K562 (cell line): Measurements from ENCODE around the gene OSGEPL1. TPM values are rescaled to one million over a fixed set of nuclear protein-coding genes. Genes with fewer than 3 reads are reported as not detected.

ENCODE experiments used
- ATAC-seq: fragments of 200-7000 bp; cut with Tn5 transposase; 3 replicates; pipeline ENCODE4 v1.9.1; 2020; ENCODE audit warnings: moderate library complexity
- BruUV-seq: library from RNA; stranded (reverse); fragments of 400-500 nt; replicated peaks from 2 replicates; lab custom pipeline; 2021; lab: Mats Ljungman, UMichigan
- CTCF ChIA-PET: fragments of 300-600 bp; formaldehyde crosslinking; extraction: SDS; loops from one replicate; lab custom pipeline; 2021; ENCODE audit warnings: low intra/inter-chr PET ratio; lab: Yijun Ruan, JAX
- POLR2A ChIA-PET: fragments of 300-600, 350-650 bp; sonication (Branson Sonifier 250); formaldehyde crosslinking; extraction: SDS; loops from one replicate; lab custom pipeline; 2021; ENCODE audit warnings: antibody characterized with exemption, inconsistent platforms; lab: Yijun Ruan, JAX
- DNase-seq, 4 experiments: peaks; one replicate each; pipeline versions ENCODE4 v3.0.0 to v3.0.0-alpha.2; 2011 to 2018; ENCODE audit warnings: low spot score in 3 of 4, mixed read lengths in 3 of 4; ENCODE audit errors: extremely low read depth in 1 of 4
- FAIRE-seq: peaks from 2 replicates; lab custom pipeline; 2011; peaks lifted over from hg19 to GRCh38; lab: Jason Lieb, UNC
- H2AFZ ChIP-seq: 2 replicates; pipeline ENCODE4 v1.6.0; 2011; ENCODE audit warnings: low read depth, low read length, control low read depth, inconsistent platforms
- H3K27ac ChIP-seq: fragments of 200-600 bp; 3 replicates; pipeline ENCODE4 v1.8.0; 2011; ENCODE audit warnings: low read depth, mild to moderate bottlenecking, control low read depth, inconsistent platforms, low read length, moderate library complexity, mixed read lengths; ENCODE audit errors: extremely low read depth
- H3K27me3 ChIP-seq, 2 experiments: fragments of 300-600 bp in 1 of 2; 2 replicates in 1 of 2; 3 replicates in 1 of 2; pipeline versions ENCODE4 v1.6.0 to v1.8.0; 2011; ENCODE audit warnings: inconsistent platforms in 2 of 2, low read length in 2 of 2, mild to moderate bottlenecking in 1 of 2, mixed read lengths in 1 of 2, moderate library complexity in 1 of 2; ENCODE audit not compliant: control insufficient read depth in 2 of 2, insufficient read depth in 2 of 2
- H3K36me3 ChIP-seq: fragments of 300-600 bp; 3 replicates; pipeline ENCODE4 v1.8.0; 2011; ENCODE audit warnings: mild to moderate bottlenecking, low read length, inconsistent platforms; ENCODE audit not compliant: control insufficient read depth, insufficient read depth
- H3K4me1 ChIP-seq, 2 experiments: fragments of 200-600 bp in 1 of 2; replicated peaks in 1 of 2; 2 replicates in 1 of 2; 3 replicates in 1 of 2; pipeline versions ENCODE4 v1.5.1 to v1.8.0; 2011; ENCODE audit warnings: inconsistent platforms in 2 of 2, low read length in 2 of 2, mild to moderate bottlenecking in 1 of 2, mixed read lengths in 1 of 2, moderate library complexity in 1 of 2; ENCODE audit not compliant: control insufficient read depth in 2 of 2, insufficient read depth in 2 of 2
- H3K4me2 ChIP-seq: 2 replicates; pipeline ENCODE4 v1.6.1; 2011; ENCODE audit warnings: low read length, control low read depth, inconsistent platforms, mixed read lengths; ENCODE audit not compliant: insufficient read depth
- H3K4me3 ChIP-seq: fragments of 200-600 bp; sonication (generic), shearing (Covaris generic); 2 replicates; pipeline ENCODE4 v1.5.1; 2016; ENCODE audit warnings: control low read depth, inconsistent platforms
- H3K79me2 ChIP-seq: fragments of 200-600 bp; 3 replicates; pipeline ENCODE4 v1.8.0; 2011; ENCODE audit warnings: low read length, inconsistent platforms; ENCODE audit not compliant: control insufficient read depth, insufficient read depth
- H3K9ac ChIP-seq, 2 experiments: 2 replicates each; pipeline versions ENCODE4 v1.6.0 to v1.6.1; 2011; ENCODE audit warnings: low read depth in 2 of 2, low read length in 2 of 2, control low read depth in 1 of 2, inconsistent platforms in 1 of 2, mild to moderate bottlenecking in 1 of 2, mixed read lengths in 1 of 2; ENCODE audit not compliant: insufficient read depth in 1 of 2
- H3K9me1 ChIP-seq: one replicate; pipeline ENCODE4 v1.6.0; 2011; ENCODE audit warnings: inconsistent platforms, mild to moderate bottlenecking, low read length, moderate library complexity; ENCODE audit not compliant: control insufficient read depth, insufficient read depth
- H3K9me3 ChIP-seq: replicated peaks from 2 replicates; pipeline ENCODE4 v1.5.1; 2011; ENCODE audit warnings: low read depth, low read length, inconsistent platforms; ENCODE audit not compliant: control insufficient read depth, insufficient read depth
- H4K20me1 ChIP-seq: replicated peaks from 2 replicates; pipeline ENCODE4 v1.6.1; 2011; ENCODE audit warnings: low read length, inconsistent platforms, mixed read lengths; ENCODE audit not compliant: control insufficient read depth, insufficient read depth
- ELK3 ChIP-seq: fragments of 450-650 bp; formaldehyde crosslinking; IDR thresholded peaks from 2 replicates; pipeline ENCODE4 v1.4.0; 2020; ENCODE audit warnings: mild to moderate bottlenecking
- FOXA3 ChIP-seq, 2 experiments: fragments of 450-650 bp in 1 of 2; sonication (generic) in 1 of 2; formaldehyde crosslinking; IDR thresholded peaks in 1 of 2; conservative IDR thresholded peaks in 1 of 2; 2 replicates each; pipeline versions ENCODE4 v1.4.0 to v1.8.0; 2020 to 2022; ENCODE audit warnings: mild to moderate bottlenecking in 2 of 2, missing genetic modification reagents in 1 of 2
- MYNN ChIP-seq, 2 experiments: sonication (generic); formaldehyde crosslinking in 1 of 2; IDR thresholded peaks; 2 replicates each; pipeline versions ENCODE4 v1.5.0 to v1.6.1; 2016 to 2020; ENCODE audit warnings: antibody characterized with exemption in 1 of 2, missing genetic modification reagents in 1 of 2
- NR2C2 ChIP-seq, 2 experiments: fragments of 200-800 bp in 1 of 2; sonication (Bioruptor generic) in 1 of 2; sonication (generic) in 1 of 2; formaldehyde crosslinking in 1 of 2; IDR thresholded peaks; 2 replicates each; pipeline versions ENCODE4 v1.6.1 to v1.8.0; 2016 to 2022; ENCODE audit warnings: mild to moderate bottlenecking in 1 of 2, missing compliant biosample characterization in 1 of 2, missing genetic modification characterization in 1 of 2, missing genetic modification reagents in 1 of 2
- PML ChIP-seq: IDR thresholded peaks from 2 replicates; pipeline ENCODE4 v1.6.1; 2012; ENCODE audit warnings: low read length, inconsistent platforms
- THAP12 ChIP-seq: fragments of 250-450 bp; sonication (Bioruptor Pico); IDR thresholded peaks from 2 replicates; pipeline ENCODE4 v1.9.0; 2021; ENCODE audit warnings: mild to moderate bottlenecking, inconsistent platforms
- U2AF2 ChIP-seq: fragments of 200-400 bp; formaldehyde crosslinking; optimal IDR thresholded peaks from 2 replicates; pipeline ENCODE3; 2017; ENCODE audit warnings: low read depth, mild to moderate bottlenecking, low read length
- ZBTB1 ChIP-seq: sonication (generic); formaldehyde crosslinking; IDR thresholded peaks from 2 replicates; pipeline ENCODE4 v1.8.1; 2023; ENCODE audit warnings: missing genetic modification reagents, low read depth, mild to moderate bottlenecking, borderline replicate concordance
- ZNF133 ChIP-seq: fragments of 250-450 bp; sonication (Bioruptor Pico); IDR thresholded peaks from 2 replicates; pipeline ENCODE4 v1.4.0; 2020; ENCODE audit warnings: mild to moderate bottlenecking
- WGBS: fragments of 100-300 bp; shearing (Covaris generic); methylation state at CpG from one replicate; pipeline ENCODE4 v1.1.6; 2016; ENCODE audit warnings: low coverage, mixed read lengths; ENCODE audit not compliant: insufficient coverage; ENCODE audit errors: missing lambda C conversion rate; 5-methylcytosine and 5-hydroxymethylcytosine counted together
- in situ Hi-C: fragments of 300-500 bp; cut with MboI; formaldehyde crosslinking; loops from 4 replicates; pipeline ENCODE4 v1.15.0; 2018; ENCODE audit warnings: inconsistent platforms, mixed read lengths
- intact Hi-C: fragments of 100-400 bp; cut with micrococcal nuclease; formaldehyde crosslinking; loops from 2 replicates; pipeline ENCODE4 v1.14.2; 2022
- polyA plus RNA-seq, 8 experiments: library from polyadenylated mRNA; depleted of rRNA in 4 of 8; stranded (reverse) in 5 of 8; unstranded in 3 of 8; fragments of >200 nt; fragmentation: Nextera tagmentation in 2 of 8; fragmentation: Illumina TruSeq in 1 of 8; extraction: Ambion mirVana in 2 of 8; extraction: Trizol in 1 of 8; gene quantifications; 2 replicates each; pipeline versions ENCODE4 v1.2.1 to v1.2.3, GENCODE V29; 2011 to 2014; ENCODE audit warnings: inconsistent platforms in 1 of 8, missing spikeins in 1 of 8
- total RNA-seq, 7 experiments: library from RNA; depleted of rRNA in 6 of 7; stranded (reverse); fragments of >200 nt in 6 of 7; fragmentation: Illumina TruSeq in 2 of 7; extraction: Trizol in 2 of 7; gene quantifications; 2 replicates each; pipeline versions ENCODE4 v1.2.1 to v1.2.3, GENCODE V29; 2011 to 2021; ENCODE audit warnings: low replicate concordance in 1 of 7

The OSGEPL1 gene
- total and polyA plus RNA-seq, 9 of the 15 experiments (the other 6 are each of a cell fraction or from before 2014, with no cell fraction given): 2.5 to 10.8 (median 6.5) TPM

GRCh38 chr2:189783451-189783926 is 20.9 kb upstream of the OSGEPL1 start:
- 1% methylated on average over 17 of the region's 17 CpGs for WGBS
- DNase-seq (peak in 1 of 4 experiments; percentile 9), ATAC-seq (peak; percentile 16), FAIRE-seq (no peak)
- H3K4me1 ChIP-seq: peaks cover 6 to 10% of the 10 kb centered on the region in 2 experiments; a peak in 3 of 5 replicates
- H3K9me3 ChIP-seq: no peaks in the 10 kb centered on the region
- ChIA-PET POLR2A (interaction anchor here (0.5 to 1.5 kb wide), 5 partner anchors 13 to 1854 kb away, joined by 3 to 4 read pairs (median 3); no protein-coding TSS in a partner anchor), CTCF (no interaction called here)
- peak overlapping the region; percentile 95 for H2AFZ ChIP-seq
- intact Hi-C loops (loop anchor here (10.0 kb wide), 1 partner anchor 401 kb away; a partner anchor contains a TSS), in situ Hi-C loops (no loop called here)
- TSS peak; percentile 54 for BruUV-seq
- H3K79me2 ChIP-seq: peaks cover 76% of the 10 kb centered on the region
- H3K27ac ChIP-seq: peak overlapping the region; percentile 90
- H3K36me3 ChIP-seq: peaks cover 50% of the 10 kb centered on the region
- H3K27me3 ChIP-seq: no peaks in the 10 kb centered on the region
- peak overlapping the region; percentile 75 for H3K4me3 ChIP-seq
- H4K20me1 ChIP-seq: no peaks in the 10 kb centered on the region
- H3K9ac ChIP-seq: peak overlapping the region; percentile 84 to 96
- H3K4me2 ChIP-seq: peak overlapping the region; percentile 94
- H3K9me1 ChIP-seq: no peaks in the 10 kb centered on the region
- TF ChIP-seq FOXA3 (CRISPR knock-in tag; conservative IDR thresholded peaks at IDR 0.05 in 1 of 2, IDR thresholded peaks at IDR 0.05 in 1 of 2) (no peak), ZBTB1 (0 out of 2 replicates have a peak, but pooled peaks have one; percentile 29), ELK3 (CRISPR knock-in tag) (no peak), PML (no peak), ZNF133 (CRISPR knock-in tag) (no peak), MYNN (IDR thresholded peaks at IDR 0.05) (no peak), MYNN (CRISPR knock-in tag; IDR thresholded peaks at IDR 0.05) (no peak), NR2C2 (CRISPR knock-in tag; IDR thresholded peaks at IDR 0.05) (no peak), NR2C2 (tag; IDR thresholded peaks at IDR 0.05) (peak; percentile 88), THAP12 (CRISPR knock-in tag) (no peak), U2AF2 (no peak)
